ENCODE results near the gene JMJD1C.

JMJD1C gene

DNA sequence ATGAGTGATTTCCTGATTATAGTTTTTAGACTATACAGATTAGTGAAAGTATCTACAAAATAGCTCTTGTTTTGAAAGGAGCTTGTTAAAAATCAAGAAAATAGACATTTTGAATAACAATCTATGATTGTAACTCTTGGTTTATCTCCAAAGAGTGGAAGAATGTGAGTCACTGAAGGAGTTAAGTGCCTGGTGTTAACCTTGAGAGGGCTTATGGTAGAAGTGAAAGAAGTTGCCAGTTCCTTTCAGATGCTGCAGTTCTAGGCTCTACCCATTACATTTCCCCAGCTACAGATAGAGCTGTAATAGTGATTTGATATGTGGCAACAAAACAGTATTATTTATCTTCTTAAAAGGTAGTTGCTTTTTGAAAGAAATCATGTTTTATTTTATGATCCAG, 320.0 kb downstream of the JMJD1C start:
- Histone ChIP-seq H3K23ac (ENCODE audit: low read depth, low read length, poor library complexity) (no peak overlapping the region), H3K4me2 (ENCODE audit: insufficient read depth, low read length, poor library complexity, severe bottlenecking) (no peak overlapping the region), H3K27ac (replicated peaks; ENCODE audit: low read length) (no peak overlapping the region), H2BK5ac (ENCODE audit: low read length) (no peak overlapping the region), H3K27me3 (ENCODE audit: control insufficient read depth in 3 of 3, insufficient read depth in 3 of 3, low read depth in 1 of 3, low read length in 3 of 3) (no peaks in the 10 kb centered on the region), H3K4me1 (ENCODE audit: control insufficient read depth in 2 of 2, insufficient read depth in 1 of 2, low read depth in 1 of 2, low read length in 2 of 2) (no peaks in the 10 kb centered on the region), H4K8ac (ENCODE audit: low read depth, low read length) (no peak overlapping the region), H3K14ac (ENCODE audit: low read length) (no peak overlapping the region), H3K79me1 (ENCODE audit: low read depth, low read length) (no peaks in the 10 kb centered on the region), H2BK12ac (ENCODE audit: low read length) (no peak overlapping the region), H2BK15ac (ENCODE audit: low read length) (no peak overlapping the region), H2BK120ac (ENCODE audit: low read depth, low read length) (no peak overlapping the region), H3K4ac (ENCODE audit: low read length) (no peak overlapping the region), H4K91ac (ENCODE audit: low read depth, low read length, poor library complexity) (no peak overlapping the region), H2AK5ac (ENCODE audit: low read depth, low read length) (no peak overlapping the region), H3K36me3 (replicated peaks in 1 of 2; ENCODE audit: control insufficient read depth in 2 of 2, insufficient read depth in 2 of 2, low read length in 2 of 2) (peaks cover 0 to 26% of the 10 kb centered on the region in 2 donors), H3K9me3 (replicated peaks in 1 of 2; ENCODE audit: control insufficient read depth in 2 of 2, insufficient read depth in 1 of 2, low read depth in 1 of 2, low read length in 2 of 2) (no peaks in the 10 kb centered on the region), H2AFZ (ENCODE audit: low read length) (no peak overlapping the region), H3K4me3 (ENCODE audit: low read length in 2 of 2) (no peak overlapping the region), H3K18ac (ENCODE audit: low read length) (no peak overlapping the region), H3K9ac (ENCODE audit: low read depth, low read length, poor library complexity) (no peak overlapping the region)
- DNase-seq (ENCODE audit: low spot score): no peak

DNA sequence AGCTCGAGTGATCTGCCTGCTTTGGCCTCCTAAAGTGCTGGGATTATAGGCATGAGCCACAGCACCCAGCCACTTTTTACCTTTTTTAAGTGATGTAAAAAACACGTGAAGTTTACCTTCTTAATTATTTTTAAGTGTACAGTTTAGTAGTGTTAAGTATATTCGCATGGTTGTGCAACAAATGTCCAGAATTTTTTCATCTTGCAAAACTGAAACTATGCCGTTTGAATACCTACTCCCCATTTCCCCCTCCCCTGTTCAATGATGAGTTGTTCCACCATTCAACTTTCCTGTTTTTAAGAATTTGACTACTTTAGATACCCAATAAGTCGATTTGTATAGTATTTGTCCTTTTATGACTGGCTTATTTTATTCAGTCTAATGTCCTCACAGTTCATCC, 321.8 kb downstream of the JMJD1C start:
- DNase-seq (ENCODE audit: low spot score): no peak
- H2AK5ac ChIP-seq (ENCODE audit: low read depth, low read length): no peak overlapping the region
- no peaks in the 10 kb centered on the region for H3K9me3 ChIP-seq (replicated peaks in 1 of 2; ENCODE audit: control insufficient read depth in 2 of 2, insufficient read depth in 1 of 2, low read depth in 1 of 2, low read length in 2 of 2)
- no CpG with 5 or more reads among the region's 5 CpGs for WGBS, 2 donors (ENCODE audit: extremely low coverage in 2 of 2, insufficient read length in 2 of 2, insufficient replicate concordance in 1 of 2)
- H2BK120ac ChIP-seq (ENCODE audit: low read depth, low read length): no peak overlapping the region
- H4K8ac ChIP-seq (ENCODE audit: low read depth, low read length): no peak overlapping the region
- H4K91ac ChIP-seq (ENCODE audit: low read depth, low read length, poor library complexity): no peak overlapping the region
- H3K4me2 ChIP-seq (ENCODE audit: insufficient read depth, low read length, poor library complexity, severe bottlenecking): no peak overlapping the region
- H2AFZ ChIP-seq (ENCODE audit: low read length): no peak overlapping the region
- no peak overlapping the region for H2BK5ac ChIP-seq (ENCODE audit: low read length)
- H3K27me3 ChIP-seq (ENCODE audit: control insufficient read depth in 3 of 3, insufficient read depth in 3 of 3, low read depth in 1 of 3, low read length in 3 of 3): no peaks in the 10 kb centered on the region
- no peak overlapping the region for H3K23ac ChIP-seq (ENCODE audit: low read depth, low read length, poor library complexity)
- no peaks in the 10 kb centered on the region for H3K4me1 ChIP-seq (ENCODE audit: control insufficient read depth in 2 of 2, insufficient read depth in 1 of 2, low read depth in 1 of 2, low read length in 2 of 2)
- H3K9ac ChIP-seq (ENCODE audit: low read depth, low read length, poor library complexity): no peak overlapping the region
- no peak overlapping the region for H3K4ac ChIP-seq (ENCODE audit: low read length)
- H3K27ac ChIP-seq (replicated peaks; ENCODE audit: low read length): no peak overlapping the region
- H3K18ac ChIP-seq (ENCODE audit: low read length): no peak overlapping the region
- H2BK12ac ChIP-seq (ENCODE audit: low read length): no peak overlapping the region
- no peak overlapping the region for H2BK15ac ChIP-seq (ENCODE audit: low read length)
- H3K14ac ChIP-seq (ENCODE audit: low read length): no peak overlapping the region
- peaks cover 1% of the 10 kb centered on the region for H3K79me1 ChIP-seq (ENCODE audit: low read depth, low read length)
- peaks cover 0 to 21% of the 10 kb centered on the region in 2 donors for H3K36me3 ChIP-seq (replicated peaks in 1 of 2; ENCODE audit: control insufficient read depth in 2 of 2, insufficient read depth in 2 of 2, low read length in 2 of 2)
- H3K4me3 ChIP-seq (ENCODE audit: low read length in 2 of 2): no peak overlapping the region

DNA sequence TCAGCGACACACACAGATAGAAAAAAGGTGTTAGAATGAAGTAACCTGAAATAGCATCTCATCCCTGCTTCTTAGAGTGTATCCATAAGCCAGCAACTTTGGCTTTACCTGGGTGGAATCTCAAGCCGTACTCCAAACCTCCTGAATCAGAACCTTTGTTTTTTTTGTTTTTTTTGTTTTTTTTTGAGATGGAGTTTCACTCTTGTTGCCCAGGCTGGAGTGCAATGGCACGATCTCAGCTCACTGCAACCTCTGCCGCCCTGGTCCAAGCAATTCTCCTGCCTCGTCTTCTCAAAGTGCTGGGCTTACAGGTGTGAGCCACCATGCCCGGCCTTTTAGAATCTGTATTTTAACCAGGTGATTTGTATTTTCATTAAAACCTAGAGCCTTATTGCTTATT, 323.6 kb downstream of the JMJD1C start:
- Histone ChIP-seq H3K4ac (ENCODE audit: low read length) (no peak overlapping the region), H2BK5ac (ENCODE audit: low read length) (no peak overlapping the region)
- no CpG with 5 or more reads among the region's 6 CpGs for WGBS, 2 donors (ENCODE audit: extremely low coverage in 2 of 2, insufficient read length in 2 of 2, insufficient replicate concordance in 1 of 2)

DNA sequence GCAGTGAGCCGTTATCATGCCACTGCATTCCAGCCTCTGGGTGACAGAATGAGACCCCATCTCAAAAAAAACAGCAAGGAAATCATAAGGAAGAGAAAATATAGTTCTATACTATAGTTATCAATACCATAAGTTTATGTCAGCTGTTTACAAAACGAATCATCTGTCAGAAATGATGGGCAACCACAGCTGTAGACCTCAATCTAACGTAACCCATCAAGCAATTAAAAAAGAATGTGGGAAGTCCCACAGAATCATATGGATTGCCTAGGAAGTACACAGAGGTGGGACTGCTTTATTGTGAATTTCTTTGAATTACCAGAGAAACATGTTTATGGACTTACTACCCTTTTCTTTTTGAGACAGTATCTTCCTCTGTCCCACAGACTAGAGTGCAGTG, 325.7 kb downstream of the JMJD1C start:
- no peak overlapping the region for H3K4me2 ChIP-seq (ENCODE audit: insufficient read depth, low read length, poor library complexity, severe bottlenecking)
- H2BK12ac ChIP-seq (ENCODE audit: low read length): no peak overlapping the region

More for the DNA sequence above, 323.6 kb downstream of the JMJD1C start:
- no peak overlapping the region for H3K23ac ChIP-seq (ENCODE audit: low read depth, low read length, poor library complexity)
- no peak overlapping the region for H3K18ac ChIP-seq (ENCODE audit: low read length)
- H3K27ac ChIP-seq (replicated peaks; ENCODE audit: low read length): no peak overlapping the region
- no peaks in the 10 kb centered on the region for H3K4me1 ChIP-seq (ENCODE audit: control insufficient read depth in 2 of 2, insufficient read depth in 1 of 2, low read depth in 1 of 2, low read length in 2 of 2)
- no peak overlapping the region for H2BK15ac ChIP-seq (ENCODE audit: low read length)
- H2BK12ac ChIP-seq (ENCODE audit: low read length): no peak overlapping the region
- H2AFZ ChIP-seq (ENCODE audit: low read length): no peak overlapping the region
- no peak overlapping the region for H3K14ac ChIP-seq (ENCODE audit: low read length)
- no peak overlapping the region for H4K8ac ChIP-seq (ENCODE audit: low read depth, low read length)
- DNase-seq (ENCODE audit: low spot score): no peak
- H3K4me2 ChIP-seq (ENCODE audit: insufficient read depth, low read length, poor library complexity, severe bottlenecking): no peak overlapping the region
- H3K27me3 ChIP-seq (ENCODE audit: control insufficient read depth in 3 of 3, insufficient read depth in 3 of 3, low read depth in 1 of 3, low read length in 3 of 3): no peaks in the 10 kb centered on the region
- no peaks in the 10 kb centered on the region for H3K9me3 ChIP-seq (replicated peaks in 1 of 2; ENCODE audit: control insufficient read depth in 2 of 2, insufficient read depth in 1 of 2, low read depth in 1 of 2, low read length in 2 of 2)
- no peak overlapping the region for H3K4me3 ChIP-seq (ENCODE audit: low read length in 2 of 2)
- H2BK120ac ChIP-seq (ENCODE audit: low read depth, low read length): no peak overlapping the region
- H3K36me3 ChIP-seq (replicated peaks in 1 of 2; ENCODE audit: control insufficient read depth in 2 of 2, insufficient read depth in 2 of 2, low read length in 2 of 2): peaks cover 0 to 15% of the 10 kb centered on the region in 2 donors
- H2AK5ac ChIP-seq (ENCODE audit: low read depth, low read length): no peak overlapping the region
- H4K91ac ChIP-seq (ENCODE audit: low read depth, low read length, poor library complexity): no peak overlapping the region
- no peak overlapping the region for H3K9ac ChIP-seq (ENCODE audit: low read depth, low read length, poor library complexity)
- peaks cover 2% of the 10 kb centered on the region for H3K79me1 ChIP-seq (ENCODE audit: low read depth, low read length)

More for the DNA sequence above, 325.7 kb downstream of the JMJD1C start:
- Histone ChIP-seq H2BK120ac (ENCODE audit: low read depth, low read length) (no peak overlapping the region), H2AFZ (ENCODE audit: low read length) (no peak overlapping the region), H3K4me3 (ENCODE audit: low read length in 2 of 2) (no peak overlapping the region), H3K36me3 (replicated peaks in 1 of 2; ENCODE audit: control insufficient read depth in 2 of 2, insufficient read depth in 2 of 2, low read length in 2 of 2) (peaks cover 0 to 7% of the 10 kb centered on the region in 2 donors), H3K27me3 (ENCODE audit: control insufficient read depth in 3 of 3, insufficient read depth in 3 of 3, low read depth in 1 of 3, low read length in 3 of 3) (no peaks in the 10 kb centered on the region), H3K4me1 (ENCODE audit: control insufficient read depth in 2 of 2, insufficient read depth in 1 of 2, low read depth in 1 of 2, low read length in 2 of 2) (no peaks in the 10 kb centered on the region), H3K9me3 (replicated peaks in 1 of 2; ENCODE audit: control insufficient read depth in 2 of 2, insufficient read depth in 1 of 2, low read depth in 1 of 2, low read length in 2 of 2) (no peaks in the 10 kb centered on the region), H3K9ac (ENCODE audit: low read depth, low read length, poor library complexity) (no peak overlapping the region), H3K27ac (replicated peaks; ENCODE audit: low read length) (no peak overlapping the region), H4K8ac (ENCODE audit: low read depth, low read length) (no peak overlapping the region), H2BK5ac (ENCODE audit: low read length) (no peak overlapping the region), H4K91ac (ENCODE audit: low read depth, low read length, poor library complexity) (no peak overlapping the region), H3K79me1 (ENCODE audit: low read depth, low read length) (peaks cover 2% of the 10 kb centered on the region), H2AK5ac (ENCODE audit: low read depth, low read length) (no peak overlapping the region), H3K23ac (ENCODE audit: low read depth, low read length, poor library complexity) (no peak overlapping the region), H3K4ac (ENCODE audit: low read length) (no peak overlapping the region), H3K14ac (ENCODE audit: low read length) (no peak overlapping the region), H2BK15ac (ENCODE audit: low read length) (no peak overlapping the region), H3K18ac (ENCODE audit: low read length) (no peak overlapping the region)
- no CpG with 5 or more reads among the region's 3 CpGs for WGBS, 2 donors (ENCODE audit: extremely low coverage in 2 of 2, insufficient read length in 2 of 2, insufficient replicate concordance in 1 of 2)
- DNase-seq (ENCODE audit: low spot score): no peak

Data from neuronal stem cell (in vitro differentiated cells).